Liver (tissue), 9 donors: Measurements from ENCODE around the gene EMX2. TPM values are rescaled to one million over a fixed set of nuclear protein-coding genes. Genes with fewer than 3 reads are reported as not detected.

ENCODE experiments used
- DNase-seq: peaks from one replicate; pipeline ENCODE4 v3.0.0-alpha.2; 2017; ENCODE audit warnings: low spot score
- H3K27ac ChIP-seq, 2 donors: one replicate each; pipeline ENCODE4 v1.7.0; 2013; ENCODE audit warnings: inconsistent platforms in 2 of 2, low read length in 2 of 2, control low read depth in 1 of 2, low read depth in 1 of 2, mild to moderate bottlenecking in 1 of 2
- H3K27me3 ChIP-seq, 4 donors: one replicate each; pipeline versions ENCODE4 v1.6.1 to v1.7.0; 2013; ENCODE audit warnings: low read length in 3 of 4, inconsistent platforms in 1 of 4, mild to moderate bottlenecking in 1 of 4, moderate library complexity in 1 of 4; ENCODE audit not compliant: control insufficient read depth in 4 of 4, insufficient read depth in 4 of 4
- H3K36me3 ChIP-seq, 4 donors: one replicate each; pipeline versions ENCODE4 v1.6.1 to v1.7.0; 2013; ENCODE audit warnings: low read length in 3 of 4, mild to moderate bottlenecking in 3 of 4, low read depth in 1 of 4, moderate library complexity in 1 of 4; ENCODE audit not compliant: control insufficient read depth in 4 of 4, insufficient read depth in 3 of 4
- H3K4me1 ChIP-seq, 4 donors: one replicate each; pipeline versions ENCODE4 v1.6.1 to v1.7.0; 2013; ENCODE audit warnings: low read length in 3 of 4, mild to moderate bottlenecking in 3 of 4, moderate library complexity in 1 of 4; ENCODE audit not compliant: control insufficient read depth in 4 of 4, insufficient read depth in 4 of 4
- H3K4me3 ChIP-seq, 3 donors: one replicate each; pipeline versions ENCODE4 v1.6.1 to v1.7.0; 2013; ENCODE audit warnings: low read length in 3 of 3, control low read depth in 1 of 3, low read depth in 1 of 3, mild to moderate bottlenecking in 1 of 3
- H3K9ac ChIP-seq, 2 donors: one replicate each; pipeline ENCODE4 v1.7.0; 2013; ENCODE audit warnings: low read length in 2 of 2, mild to moderate bottlenecking in 2 of 2, moderate library complexity in 2 of 2, control low read depth in 1 of 2, low read depth in 1 of 2
- H3K9me3 ChIP-seq, 4 donors: one replicate each; pipeline versions ENCODE4 v1.6.1 to v1.7.0; 2013; ENCODE audit warnings: low read length in 3 of 4; ENCODE audit not compliant: control insufficient read depth in 4 of 4
- ATF3 ChIP-seq: IDR thresholded peaks from 2 replicates; pipeline ENCODE4 v1.6.1; 2016; ENCODE audit warnings: antibody characterized with exemption
- CTCF ChIP-seq: fragments of 150-350 bp; IDR thresholded peaks from 2 replicates; pipeline ENCODE4 v1.5.1; 2017; ENCODE audit warnings: improper control_type of control experiment, low read depth, low read length; ENCODE audit not compliant: missing input control
- FOXA1 ChIP-seq: IDR thresholded peaks from 2 replicates; pipeline ENCODE4 v1.6.1; 2016; ENCODE audit warnings: antibody characterized with exemption
- GABPA ChIP-seq, 2 donors: IDR thresholded peaks in 1 of 2; conservative IDR thresholded peaks in 1 of 2; 2 replicates each; pipeline ENCODE4 v1.6.1; 2016; ENCODE audit warnings: antibody characterized with exemption in 2 of 2, mild to moderate bottlenecking in 1 of 2, moderate library complexity in 1 of 2
- MAX ChIP-seq: IDR thresholded peaks from 2 replicates; pipeline ENCODE4 v1.6.1; 2016; ENCODE audit warnings: antibody characterized with exemption
- NR2F2 ChIP-seq: IDR thresholded peaks from 2 replicates; pipeline ENCODE4 v1.6.1; 2016; ENCODE audit warnings: antibody characterized with exemption
- RAD21 ChIP-seq, 2 donors: IDR thresholded peaks; 2 replicates each; pipeline ENCODE4 v1.6.1; 2016; ENCODE audit warnings: antibody characterized with exemption in 2 of 2, mild to moderate bottlenecking in 2 of 2
- REST ChIP-seq: IDR thresholded peaks from 2 replicates; pipeline ENCODE4 v1.6.1; 2016; ENCODE audit warnings: antibody characterized with exemption, mild to moderate bottlenecking
- RXRA ChIP-seq, 2 donors: IDR thresholded peaks; 2 replicates each; pipeline ENCODE4 v1.6.1; 2017 to 2018; ENCODE audit warnings: antibody characterized with exemption in 2 of 2, mild to moderate bottlenecking in 1 of 2
- YY1 ChIP-seq: IDR thresholded peaks from 2 replicates; pipeline ENCODE4 v1.6.1; 2016; ENCODE audit warnings: antibody characterized with exemption, mild to moderate bottlenecking
- ZBTB33 ChIP-seq: IDR thresholded peaks from 2 replicates; pipeline ENCODE4 v1.6.1; 2016; ENCODE audit warnings: antibody characterized with exemption
- polyA plus RNA-seq, 2 donors: library from polyadenylated mRNA; stranded (reverse) in 1 of 2; unstranded in 1 of 2; fragments of 200-250 nt in 1 of 2; fragments of >200 nt in 1 of 2; fragmentation: Nextera tagmentation in 1 of 2; extraction: Ambion mirVana in 1 of 2; gene quantifications; one replicate each; pipeline versions ENCODE4 v1.2.1 to v1.2.3, GENCODE V29; 2013 to 2015
- total RNA-seq, 2 donors: library from RNA; depleted of rRNA; stranded (reverse); fragments of >200 nt; gene quantifications; one replicate each; pipeline ENCODE4 v1.2.3, GENCODE V29; 2014
- donor health status: healthy.
- donor health status: healthy.
- donor health status: healthy.
- donor health status: healthy.
- donor health status: healthy.

Gene EMX2
- total and polyA plus RNA-seq, 4 donors = not detected

GRCh38 chr10:117597216-117597615 lies 54.7 kb downstream of the EMX2 start:
- Histone ChIP-seq H3K9me3 (peaks cover 0 to 8% (median under 1%) of the 10 kb centered on the region in 4 donors), H3K9ac (no peak overlapping the region), H3K36me3 (no peaks in the 10 kb centered on the region), H3K27ac (no peak overlapping the region), H3K4me3 (no peak overlapping the region), H3K27me3 (peaks cover 0 to 7% (median 0%) of the 10 kb centered on the region in 4 donors), H3K4me1 (no peaks in the 10 kb centered on the region)
- TF ChIP-seq NR2F2 (no peak), REST (no peak), GABPA (IDR thresholded peaks at IDR 0.05 in 1 of 2, conservative IDR thresholded peaks at IDR 0.05 in 1 of 2) (no peak), YY1 (no peak), ZBTB33 (no peak), FOXA1 (no peak), MAX (no peak), CTCF (no peak), RXRA (IDR thresholded peaks at IDR 0.05) (no peak), ATF3 (no peak), RAD21 (IDR thresholded peaks at IDR 0.05) (no peak)
- no peak for DNase-seq

Other genes starting within 250 kb of the EMX2 start
- gene PDZD8, start 167.3 kb upstream of the EMX2 start, total RNA-seq = 10 to 100 TPM; 18.2 to 38.9 TPM
- 10 to 100 TPM in 1 of 2 donors, 1 to 10 TPM in 1; 9.3 to 12.0 TPM for gene PDZD8, start 167.3 kb upstream of the EMX2 start, polyA plus RNA-seq